Non-pigmented ciliary epithelial cell (primary cell): ENCODE data around the gene RNF169.
A peak's percentile ranks its signal among the peaks of the same experiment; 100 is the strongest.

Experiments used
- DNase-seq: peaks from one replicate; pipeline ENCODE4 v3.0.0-alpha.2; 2010; ENCODE audit warnings: low read depth

Gene RNF169

GRCh38 chr11:74748211-74749126 lies at the start of gene RNF169:
TSS of gene RNF169 (plus strand) at chr11:74748849. CDS start at chr11:74748881, 32 bp downstream.
- DNase-seq, result peak; percentile 91

- DNase-seq, result no peak
Measured at GRCh38 chr11:74699615-74700396, 48.8 kb upstream of the RNF169 start.

- no peak for DNase-seq
Measured at GRCh38 chr11:74701351-74701750, 47.3 kb upstream of the RNF169 start.

DNA sequence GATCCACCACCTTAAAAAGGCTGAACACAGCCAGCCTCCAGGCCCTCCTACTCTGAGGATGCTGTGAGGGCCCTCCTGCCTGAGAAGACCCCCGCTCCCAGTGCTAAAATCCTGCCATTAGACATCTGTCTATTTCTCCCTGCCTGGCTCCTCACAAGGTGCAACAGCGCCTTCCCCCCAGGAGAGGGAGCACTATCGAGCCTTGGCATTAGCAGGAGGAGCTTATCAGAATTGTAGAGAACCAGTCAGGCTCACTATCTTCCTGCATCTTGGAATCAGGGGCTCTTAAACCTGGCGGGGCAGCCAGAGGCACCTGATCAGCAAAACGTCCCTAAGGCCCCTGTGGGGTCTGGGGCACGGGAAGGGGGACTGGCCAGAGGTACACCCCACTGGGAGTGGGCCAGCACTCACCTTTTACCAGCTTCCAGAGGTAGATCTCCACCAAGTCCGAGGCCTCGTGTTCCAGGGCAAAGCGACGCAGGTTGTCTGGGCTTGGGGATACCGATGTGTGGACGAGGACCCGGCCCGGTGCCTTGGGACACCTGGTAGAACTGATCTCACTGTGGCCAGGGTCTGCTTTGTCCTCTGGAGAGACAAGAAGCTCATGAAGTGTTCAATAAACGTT lies 46.2 kb upstream of the RNF169 start:
- no peak for DNase-seq

DNA sequence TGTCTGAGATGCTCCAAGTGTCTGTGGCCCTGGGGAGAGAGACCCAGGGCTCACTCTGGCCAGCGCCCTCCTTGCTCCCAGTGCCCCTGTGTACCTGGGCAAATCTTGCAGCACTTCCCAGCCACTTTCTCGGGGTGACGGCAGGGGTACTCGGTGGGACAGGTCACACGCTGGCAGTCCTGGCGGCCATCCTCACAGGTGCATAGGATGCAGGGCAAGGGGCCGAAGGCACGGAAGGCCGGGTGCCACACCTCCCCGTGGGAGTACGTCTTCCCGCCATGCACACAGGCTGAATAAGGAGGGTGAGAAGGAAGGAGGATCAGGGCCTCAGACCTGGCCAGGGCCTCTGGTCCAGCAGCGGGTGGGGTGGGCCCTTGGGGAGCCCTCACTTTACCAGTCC lies 45.4 kb upstream of the RNF169 start:
- no peak for DNase-seq

DNA sequence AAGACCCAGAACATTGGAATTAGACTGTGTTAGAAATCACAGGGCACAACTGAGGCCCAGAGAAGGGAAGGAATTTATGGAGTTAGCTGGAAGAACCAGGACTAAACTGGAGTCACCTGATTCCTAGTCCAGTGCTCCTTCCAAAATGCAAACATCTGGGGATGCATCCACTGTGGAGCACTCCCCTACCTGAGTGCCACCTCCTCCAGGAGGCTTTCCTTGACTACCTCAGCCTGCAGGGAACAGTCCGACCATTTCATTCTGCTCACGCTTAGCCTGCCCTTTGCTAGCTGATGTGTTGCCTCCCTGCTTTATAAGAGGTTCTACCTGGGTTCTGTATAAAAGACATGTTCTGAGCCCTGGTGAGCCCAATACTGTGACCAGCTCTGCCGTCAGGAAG lies 41.5 kb upstream of the RNF169 start:
- DNase-seq, result no peak

DNA sequence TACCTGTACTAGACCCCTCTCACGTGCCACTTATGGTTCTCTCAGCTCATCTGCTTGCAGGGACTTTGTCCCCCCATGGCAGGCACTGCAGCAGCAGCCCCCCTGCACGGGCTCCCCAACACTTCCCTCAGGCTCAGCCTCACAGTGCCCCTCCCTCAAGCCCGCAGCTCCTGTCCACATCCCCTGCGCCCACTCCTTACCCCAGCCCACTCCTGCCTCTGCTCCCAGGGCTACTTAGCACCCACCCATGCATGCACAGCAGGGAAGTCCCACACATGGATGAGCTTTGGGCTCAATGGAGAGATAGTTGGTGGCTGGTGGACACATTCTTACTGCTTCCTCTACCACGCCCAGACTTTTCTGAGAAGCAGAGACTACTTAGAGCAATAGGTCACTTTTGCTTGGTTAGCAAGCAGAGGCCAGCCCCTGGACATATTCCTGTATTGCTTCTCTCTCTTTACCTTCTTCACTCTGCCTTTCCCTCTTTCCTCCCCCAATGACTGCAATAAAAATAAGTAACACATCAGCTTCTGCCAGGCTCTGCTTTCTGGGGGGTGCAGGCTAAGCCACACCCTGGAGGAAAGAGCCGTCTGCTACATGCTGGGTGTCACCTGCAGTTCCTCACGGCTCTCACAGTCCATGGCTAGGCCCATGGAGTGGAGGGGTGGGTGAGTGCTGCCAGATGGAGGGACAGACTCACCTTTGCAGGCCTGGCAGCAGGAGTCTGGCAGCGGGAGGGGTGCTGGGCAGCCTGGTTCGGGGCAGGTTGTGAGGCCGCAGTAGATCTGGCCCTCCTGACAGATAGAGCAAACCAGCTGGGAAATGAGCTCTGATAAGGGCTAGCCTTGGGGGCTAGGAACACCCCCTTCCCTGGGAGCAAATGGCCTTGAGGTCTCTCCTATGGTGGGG lies 40.8 kb upstream of the RNF169 start:
- no peak for DNase-seq

- DNase-seq, result no peak
Measured at GRCh38 chr11:74709175-74709574, 39.5 kb upstream of the RNF169 start.

DNA sequence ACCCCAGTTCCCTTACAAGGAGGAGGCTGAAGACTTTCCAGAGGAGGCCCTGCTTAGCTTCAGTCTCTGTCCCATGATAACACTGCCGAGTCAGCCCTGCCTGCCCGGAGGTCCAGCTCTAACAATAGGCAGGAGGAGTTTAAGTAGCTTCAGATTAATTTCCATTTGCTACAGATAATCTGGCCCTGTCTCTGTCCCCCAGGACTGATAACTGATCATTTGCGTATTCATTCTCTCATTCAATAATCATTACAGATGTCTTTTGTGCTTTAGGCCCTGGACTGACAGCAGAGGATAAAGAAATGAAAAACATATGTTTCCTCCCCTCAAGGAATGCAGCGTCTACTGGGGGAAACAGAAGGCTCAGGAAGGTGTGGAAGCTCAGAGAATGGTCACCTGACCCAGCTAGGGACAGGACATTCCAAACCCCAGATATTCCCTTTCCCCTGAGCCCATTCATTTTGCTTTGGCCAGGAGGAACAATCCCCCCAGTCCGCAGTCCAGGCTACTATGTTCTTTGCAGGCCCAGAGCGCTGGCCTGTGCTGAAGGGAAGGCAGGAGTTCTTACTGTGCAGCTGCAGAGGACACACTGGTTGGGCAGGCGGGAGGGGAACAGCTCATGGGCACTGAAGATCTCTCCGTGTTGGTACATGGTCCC lies 38.2 kb upstream of the RNF169 start:
- DNase-seq, result no peak

DNA sequence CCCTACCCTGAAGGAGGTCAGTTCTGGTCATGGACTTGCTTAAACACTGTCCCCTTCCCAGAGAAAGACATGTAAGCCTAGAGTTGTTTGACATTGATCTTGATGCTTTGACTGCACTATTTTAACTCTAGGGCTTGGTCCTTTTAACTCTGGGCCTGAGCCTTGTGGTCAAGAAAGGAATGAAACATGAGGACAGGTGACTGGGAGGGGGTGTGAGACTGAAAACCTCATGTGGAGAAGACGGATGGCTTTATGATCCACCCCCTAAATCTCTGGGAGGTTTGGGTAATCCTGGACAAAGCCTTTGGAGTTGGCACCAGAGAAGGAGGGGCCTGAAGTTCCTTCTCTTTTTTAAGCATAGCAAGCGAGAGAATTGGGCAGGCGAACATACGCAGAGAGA lies 35.0 kb upstream of the RNF169 start:
- DNase-seq, result no peak

DNA sequence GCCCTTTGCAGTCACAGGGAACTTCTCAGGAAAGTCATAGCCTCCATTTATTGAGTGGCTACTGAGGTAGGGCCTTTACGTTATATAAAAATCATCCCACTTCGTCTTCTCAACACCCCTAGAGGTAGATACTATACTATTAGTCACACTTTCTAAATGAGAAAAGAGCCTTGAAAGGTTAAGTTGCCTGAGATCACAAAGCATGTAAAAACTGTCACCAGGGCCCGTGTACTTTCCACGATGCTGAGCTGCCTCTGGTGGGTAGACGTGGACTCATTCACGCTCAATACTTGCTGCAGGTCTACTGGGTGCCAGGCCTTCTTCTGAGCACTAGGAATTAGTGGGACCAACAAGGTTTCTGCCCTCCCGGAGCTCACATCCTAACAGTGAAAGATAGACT lies 33.7 kb upstream of the RNF169 start:
- DNase-seq, result no peak

DNA sequence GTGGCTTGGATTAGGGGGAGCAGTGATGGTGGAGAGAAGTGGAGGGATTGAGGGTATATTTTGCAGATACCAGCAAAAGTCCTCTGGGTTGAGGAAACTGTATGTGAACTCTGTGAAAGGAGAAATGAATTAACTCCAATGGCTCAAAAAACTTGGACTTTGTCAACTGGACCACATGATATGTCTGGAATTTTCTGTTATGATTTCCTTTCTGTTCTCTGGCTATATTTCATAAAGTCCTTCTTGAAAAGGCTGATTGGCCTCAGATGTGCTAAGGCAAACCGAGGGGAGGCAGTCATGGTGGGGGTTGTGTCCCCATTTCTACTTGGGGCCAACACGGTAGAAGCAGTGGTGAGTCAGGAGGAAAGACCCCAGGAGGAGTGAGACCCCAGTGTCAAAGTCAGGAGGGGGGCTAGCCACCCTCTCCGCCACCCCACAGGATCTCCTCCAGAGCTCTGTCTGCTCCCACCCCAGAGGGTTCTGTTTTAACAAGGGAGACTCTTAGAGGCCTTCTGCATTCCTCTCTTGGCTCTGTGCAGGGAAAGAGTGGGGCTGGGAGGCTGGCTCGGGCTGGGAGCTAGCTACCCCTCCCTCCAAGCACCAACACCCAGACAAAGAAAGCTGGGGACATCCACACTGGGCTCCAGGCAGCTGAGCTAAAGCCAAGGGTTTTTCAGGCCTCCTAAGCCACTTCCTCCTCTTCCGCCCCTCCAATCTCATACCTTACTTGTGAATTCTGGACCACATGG lies 31.3 kb upstream of the RNF169 start:
- no peak for DNase-seq

DNA sequence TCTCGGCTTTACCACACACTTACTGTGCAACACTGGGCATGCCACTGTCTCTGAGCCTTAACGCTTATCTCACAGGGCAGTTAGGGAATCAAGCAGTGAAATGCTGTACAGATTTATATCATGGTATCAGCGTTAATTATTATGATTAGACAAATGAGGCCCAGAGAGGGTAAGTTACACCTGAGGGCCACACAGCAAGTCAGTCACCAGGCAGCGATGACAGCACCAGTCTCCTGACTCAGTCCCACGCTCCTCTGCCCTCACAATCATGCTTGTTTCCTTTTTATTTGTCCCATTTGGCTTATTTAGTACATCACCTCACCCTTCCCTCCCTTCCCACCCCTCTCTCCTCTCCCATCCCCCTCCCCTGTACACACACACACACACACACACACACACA lies 29.6 kb upstream of the RNF169 start:
- no peak for DNase-seq

- DNase-seq, result no peak
Measured at GRCh38 chr11:74720596-74721478, 27.8 kb upstream of the RNF169 start.

DNA sequence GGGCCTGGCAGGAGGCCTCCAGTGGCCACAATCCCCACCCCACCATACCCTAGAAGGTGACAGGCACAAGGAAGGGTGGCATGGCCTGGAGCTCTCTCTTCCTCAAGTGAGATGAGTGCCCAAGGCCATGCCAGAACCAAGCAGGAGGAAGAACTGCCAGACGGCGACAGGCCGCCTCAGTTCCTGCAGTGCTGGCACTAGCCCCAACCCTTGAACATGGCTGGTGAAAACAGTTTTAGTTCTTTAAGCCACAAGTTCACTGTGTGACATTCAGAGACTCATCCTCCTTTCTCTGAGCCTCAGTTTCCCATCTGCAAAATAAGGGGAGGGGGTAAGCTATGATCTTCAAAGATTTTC lies 27.2 kb upstream of the RNF169 start:
- no peak for DNase-seq

DNA sequence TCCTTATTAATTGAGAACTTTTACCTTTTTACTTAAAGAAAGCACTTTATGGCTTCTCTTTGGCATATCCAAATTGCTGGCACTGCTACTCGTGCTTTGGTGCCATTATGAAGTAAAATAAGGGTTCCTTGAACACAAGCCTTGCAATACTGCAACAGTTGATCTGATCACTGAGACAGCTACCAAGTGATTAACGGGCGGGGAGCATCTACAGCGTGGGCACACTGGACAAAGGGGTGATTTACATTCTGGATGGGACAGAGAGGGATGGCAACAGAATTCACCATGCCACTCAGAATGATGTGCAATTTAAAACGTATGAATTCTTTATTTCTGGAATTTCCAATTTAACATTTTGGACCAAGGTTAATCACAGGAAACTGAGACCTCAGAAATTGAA lies 25.1 kb upstream of the RNF169 start:
- no peak for DNase-seq

- no peak for DNase-seq
Measured at GRCh38 chr11:74725701-74726100, 22.9 kb upstream of the RNF169 start.

DNA sequence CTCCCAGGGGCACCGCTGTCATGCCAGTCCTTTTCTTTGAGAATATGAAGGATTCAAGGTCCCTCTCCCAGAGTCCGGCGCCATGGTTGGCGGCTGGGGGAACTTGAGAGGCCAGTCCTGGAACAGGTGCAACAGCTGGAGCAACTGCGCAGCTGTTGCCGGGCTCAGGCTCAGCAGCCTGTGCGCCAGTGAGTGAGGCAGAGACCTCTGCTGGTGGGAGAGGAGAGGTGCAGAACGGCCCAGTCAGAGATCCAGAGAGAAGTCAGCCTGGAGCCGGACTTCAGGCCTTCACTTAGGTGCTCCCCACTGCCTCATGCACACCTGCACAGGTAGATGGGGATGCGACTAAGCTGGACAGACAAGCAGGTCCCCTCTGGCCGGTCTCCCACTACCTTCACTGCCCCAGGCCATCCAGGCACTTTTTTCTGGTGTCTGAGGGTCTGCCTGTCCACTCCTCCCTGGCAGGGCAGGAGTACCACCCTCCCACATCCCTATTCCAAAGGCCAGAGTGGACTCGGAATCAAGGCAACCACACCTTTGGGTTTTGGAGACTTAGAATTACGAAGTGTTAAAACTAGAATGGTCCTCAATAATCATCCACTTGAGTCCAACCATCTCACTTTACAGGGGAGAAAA lies 22.0 kb upstream of the RNF169 start:
- DNase-seq, result peak; percentile 31

GRCh38 chr11:74729397-74729796 lies 19.3 kb upstream of the RNF169 start:
- DNase-seq, result no peak
